ENCODE results near the gene CYP3A7. TPM values are rescaled to one million over a fixed set of nuclear protein-coding genes. Genes with fewer than 3 reads are reported as not detected.

The CYP3A7 gene
- total RNA-seq, 1 experiment from 2014 or later = not detected

GRCh38 chr7:99784007-99784406 lies 49.0 kb upstream of the CYP3A7 start, which contains the start of gene CYP3A4:
CYP3A4 (minus strand) TSS chr7:99784184; CDS start chr7:99784081, 103 bp downstream.
- Mint-ChIP-seq H3K27me3 (ENCODE audit: low read depth) (peaks cover 5% of the 10 kb centered on the region), H3K4me1 (peaks cover 0 to 5% of the 10 kb centered on the region in 2 experiments; a peak in 2 of 4 replicates), H3K9me3 (no peaks in the 10 kb centered on the region), H3K27ac (no peak within 1 kb of the TSS; a peak in 1 of 7 replicates), H3K36me3 (ENCODE audit: insufficient read depth in 1 of 3, low read depth in 3 of 3) (no peaks in the 10 kb centered on the region), H3K4me3 (no peak within 1 kb of the TSS)
- Histone ChIP-seq H4K91ac (ENCODE audit: insufficient read length, low read depth, low read length) (no peak within 1 kb of the TSS), H3K27me3 (ENCODE audit: insufficient read depth, low read length) (no peaks in the 10 kb centered on the region), H3K79me1 (ENCODE audit: insufficient read depth, low read depth, low read length, poor library complexity, severe bottlenecking) (no peaks in the 10 kb centered on the region), H2BK12ac (ENCODE audit: insufficient read length, low read depth, low read length) (no peak within 1 kb of the TSS), H4K8ac (replicated peaks; ENCODE audit: insufficient read length, low read depth, low read length) (no peak within 1 kb of the TSS), H2BK5ac (ENCODE audit: insufficient read length, low read length) (no peak within 1 kb of the TSS), H4K5ac (ENCODE audit: insufficient read length, low read depth, low read length) (no peak within 1 kb of the TSS), H2BK20ac (ENCODE audit: low read depth, low read length, poor library complexity, severe bottlenecking) (no peak within 1 kb of the TSS), H2AK5ac (ENCODE audit: insufficient read length, low read length) (no peak within 1 kb of the TSS), H3K23me2 (ENCODE audit: insufficient read length, low read depth, low read length, poor library complexity, severe bottlenecking) (no peaks in the 10 kb centered on the region), H3K9me3 (ENCODE audit: control insufficient read depth, low read depth, low read length) (no peaks in the 10 kb centered on the region), H3K79me2 (ENCODE audit: insufficient read depth, low read length) (no peaks in the 10 kb centered on the region), H3K4ac (ENCODE audit: low read depth, low read length) (no peak within 1 kb of the TSS), H3K4me1 (ENCODE audit: insufficient read depth, low read length) (no peaks in the 10 kb centered on the region; the same call in 1 of the 2 replicates), H3K14ac (ENCODE audit: insufficient read depth, low read length) (no peak within 1 kb of the TSS), H3K18ac (ENCODE audit: insufficient read length, low read depth, low read length) (no peak within 1 kb of the TSS), H2BK15ac (ENCODE audit: low read depth, low read length) (no peak within 1 kb of the TSS), H2BK120ac (ENCODE audit: low read depth, low read length, poor library complexity, severe bottlenecking) (no peak within 1 kb of the TSS), H3T11ph (ENCODE audit: low read length) (no peak within 1 kb of the TSS), H3K23ac (ENCODE audit: insufficient read length, low read depth, low read length) (no peak within 1 kb of the TSS), H4K20me1 (ENCODE audit: control insufficient read depth, insufficient read depth, insufficient read length) (no peaks in the 10 kb centered on the region), H3K27ac (ENCODE audit: insufficient read length, low read depth, low read length) (no peak within 1 kb of the TSS), H3K56ac (ENCODE audit: insufficient read length, low read depth, low read length) (no peak within 1 kb of the TSS), H3K4me2 (ENCODE audit: insufficient read depth, insufficient read length, low read length) (no peak within 1 kb of the TSS), H3K9ac (ENCODE audit: extremely low read depth, insufficient read length, low read length) (no peak within 1 kb of the TSS), H2AFZ (ENCODE audit: low read length) (no peak within 1 kb of the TSS)
- TF ChIP-seq CTCF (conservative IDR thresholded peaks at IDR 0.05) = no peak
- no peak for DNase-seq

Data from H9 (cell line).